ENCODE results near the gene TARS2. TPM values are rescaled to one million over a fixed set of nuclear protein-coding genes. Genes with fewer than 3 reads are reported as not detected.

The TARS2 gene, protein sequence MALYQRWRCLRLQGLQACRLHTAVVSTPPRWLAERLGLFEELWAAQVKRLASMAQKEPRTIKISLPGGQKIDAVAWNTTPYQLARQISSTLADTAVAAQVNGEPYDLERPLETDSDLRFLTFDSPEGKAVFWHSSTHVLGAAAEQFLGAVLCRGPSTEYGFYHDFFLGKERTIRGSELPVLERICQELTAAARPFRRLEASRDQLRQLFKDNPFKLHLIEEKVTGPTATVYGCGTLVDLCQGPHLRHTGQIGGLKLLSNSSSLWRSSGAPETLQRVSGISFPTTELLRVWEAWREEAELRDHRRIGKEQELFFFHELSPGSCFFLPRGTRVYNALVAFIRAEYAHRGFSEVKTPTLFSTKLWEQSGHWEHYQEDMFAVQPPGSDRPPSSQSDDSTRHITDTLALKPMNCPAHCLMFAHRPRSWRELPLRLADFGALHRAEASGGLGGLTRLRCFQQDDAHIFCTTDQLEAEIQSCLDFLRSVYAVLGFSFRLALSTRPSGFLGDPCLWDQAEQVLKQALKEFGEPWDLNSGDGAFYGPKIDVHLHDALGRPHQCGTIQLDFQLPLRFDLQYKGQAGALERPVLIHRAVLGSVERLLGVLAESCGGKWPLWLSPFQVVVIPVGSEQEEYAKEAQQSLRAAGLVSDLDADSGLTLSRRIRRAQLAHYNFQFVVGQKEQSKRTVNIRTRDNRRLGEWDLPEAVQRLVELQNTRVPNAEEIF
- total RNA-seq = 19.3 and 27.0 TPM in 2 replicates

DNA sequence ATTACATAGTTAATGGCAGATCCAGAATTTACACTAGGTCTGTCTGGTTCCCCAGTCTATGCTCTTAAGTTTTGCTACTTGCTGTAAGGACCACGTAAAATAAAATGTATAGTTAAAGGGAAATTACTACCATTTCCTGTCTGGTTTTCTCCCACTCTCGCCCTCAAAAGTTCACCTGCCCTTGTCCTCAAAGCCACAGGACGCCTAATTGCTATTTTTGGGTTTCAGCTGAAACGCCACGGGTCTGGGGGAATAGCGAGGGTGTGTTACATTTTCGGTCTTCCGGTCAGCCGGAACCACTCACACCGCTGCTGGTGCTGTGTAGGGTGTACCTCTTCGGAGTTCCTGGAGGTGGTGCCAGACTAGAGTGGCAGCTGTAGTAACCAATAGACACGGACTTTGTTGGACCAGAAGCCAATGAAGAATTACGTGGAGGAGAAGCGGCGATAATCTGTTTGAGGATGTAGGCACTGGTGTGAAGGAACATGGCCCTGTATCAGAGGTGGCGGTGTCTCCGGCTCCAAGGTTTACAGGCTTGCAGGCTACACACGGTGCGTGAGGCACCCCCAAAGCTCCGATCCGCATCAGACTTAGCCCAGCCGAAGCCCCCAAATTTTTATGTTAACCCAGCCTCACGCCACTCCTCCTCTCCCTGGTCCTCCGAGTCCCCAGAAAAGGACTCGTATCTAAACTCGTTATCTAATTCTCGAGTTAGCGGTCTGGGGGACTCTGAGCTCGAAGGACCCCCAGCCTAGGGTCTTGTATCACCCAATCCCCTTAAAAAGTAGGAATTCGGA lies at the start of gene TARS2:
TARS2 (plus strand) TSS at position 454 of the 797 bp plus-strand sequence; CDS start at position 486, 32 bp downstream.

DNA sequence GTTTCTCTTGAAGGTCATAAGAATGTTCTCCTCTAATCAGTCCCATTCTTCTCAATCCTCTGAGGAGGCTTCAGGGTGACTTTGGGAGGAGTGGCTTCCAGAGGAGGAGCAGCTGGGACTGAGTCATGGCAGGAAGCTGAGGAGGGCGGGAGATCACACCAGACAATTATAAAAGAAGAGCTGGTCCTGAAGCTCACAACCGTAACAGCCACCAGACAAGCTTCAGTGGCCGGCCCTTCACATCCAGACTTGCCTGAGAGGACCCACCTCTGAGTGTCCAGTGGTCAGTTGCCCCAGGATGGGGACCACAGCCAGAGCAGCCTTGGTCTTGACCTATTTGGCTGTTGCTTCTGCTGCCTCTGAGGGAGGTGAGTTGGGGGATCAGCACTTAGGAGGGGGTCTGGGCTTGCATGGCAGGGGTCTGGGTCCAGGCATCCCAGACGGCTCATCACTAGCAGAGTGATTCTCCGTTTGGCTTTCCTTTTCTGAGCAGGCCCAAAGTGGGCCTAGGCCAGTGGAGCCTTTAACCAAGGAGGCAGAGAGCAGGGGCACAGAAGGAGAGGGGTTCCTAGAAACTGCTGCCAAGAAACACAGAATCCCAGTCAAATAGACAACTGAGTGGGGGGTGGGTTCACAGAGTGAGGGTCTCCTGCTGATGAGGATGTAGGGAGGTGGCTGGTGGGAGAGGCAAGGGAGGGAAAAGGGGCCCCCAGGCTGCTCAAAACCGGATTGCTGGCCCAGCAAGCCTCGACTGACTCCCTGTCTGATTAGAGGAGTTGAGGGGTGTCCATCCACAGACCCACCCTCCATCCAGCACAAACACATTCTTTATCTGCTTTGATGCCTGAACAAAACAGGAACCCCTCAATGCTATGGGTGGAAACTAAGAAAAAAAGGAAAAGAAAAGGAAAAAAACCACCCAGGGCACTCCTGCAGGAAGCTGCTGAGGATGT lies 21.0 kb downstream of the TARS2 start, which contains the start of gene ECM1:
ECM1 (plus strand) TSS at position 198 of the 953 bp plus-strand sequence; CDS start at position 299, 101 bp downstream.

DNA sequence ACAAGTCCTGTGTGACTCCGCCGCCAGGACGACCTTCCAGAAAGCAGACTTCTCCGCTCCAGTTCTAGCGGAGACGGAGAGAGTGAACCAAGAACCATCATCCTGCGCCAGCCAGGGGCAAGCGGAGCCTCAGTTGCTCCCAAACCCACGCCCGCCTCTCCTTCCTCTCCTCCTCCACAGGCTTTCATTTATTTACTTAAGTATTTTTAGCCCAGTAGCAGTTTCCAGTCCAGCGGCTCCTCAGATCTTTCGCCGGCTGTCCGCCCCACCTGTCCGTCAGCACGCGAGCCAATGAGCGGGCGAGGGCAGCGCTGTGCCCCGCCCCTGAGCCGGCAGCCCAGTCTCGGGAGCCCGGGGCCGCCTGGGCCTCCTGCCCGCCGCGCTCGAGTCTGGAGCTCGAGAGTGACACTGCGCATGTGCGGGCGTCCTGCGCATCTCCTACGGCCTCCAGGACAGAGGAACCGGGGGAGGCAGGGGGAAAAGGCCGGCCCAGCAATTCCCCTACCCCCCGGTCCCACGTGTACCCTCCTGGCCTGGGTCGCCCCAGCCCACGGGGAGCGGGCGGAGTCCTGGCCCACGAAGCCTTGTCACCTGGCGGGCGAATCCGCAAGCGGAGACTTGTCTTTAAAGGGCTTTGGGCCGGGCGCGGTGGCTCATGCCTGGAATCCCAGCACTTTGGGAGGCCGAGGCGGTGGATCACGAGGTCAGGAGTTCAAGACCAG lies 28.3 kb downstream of the TARS2 start, which contains the start of gene FALEC:
FALEC (plus strand) TSS at position 425 of the 722 bp plus-strand sequence.

DNA sequence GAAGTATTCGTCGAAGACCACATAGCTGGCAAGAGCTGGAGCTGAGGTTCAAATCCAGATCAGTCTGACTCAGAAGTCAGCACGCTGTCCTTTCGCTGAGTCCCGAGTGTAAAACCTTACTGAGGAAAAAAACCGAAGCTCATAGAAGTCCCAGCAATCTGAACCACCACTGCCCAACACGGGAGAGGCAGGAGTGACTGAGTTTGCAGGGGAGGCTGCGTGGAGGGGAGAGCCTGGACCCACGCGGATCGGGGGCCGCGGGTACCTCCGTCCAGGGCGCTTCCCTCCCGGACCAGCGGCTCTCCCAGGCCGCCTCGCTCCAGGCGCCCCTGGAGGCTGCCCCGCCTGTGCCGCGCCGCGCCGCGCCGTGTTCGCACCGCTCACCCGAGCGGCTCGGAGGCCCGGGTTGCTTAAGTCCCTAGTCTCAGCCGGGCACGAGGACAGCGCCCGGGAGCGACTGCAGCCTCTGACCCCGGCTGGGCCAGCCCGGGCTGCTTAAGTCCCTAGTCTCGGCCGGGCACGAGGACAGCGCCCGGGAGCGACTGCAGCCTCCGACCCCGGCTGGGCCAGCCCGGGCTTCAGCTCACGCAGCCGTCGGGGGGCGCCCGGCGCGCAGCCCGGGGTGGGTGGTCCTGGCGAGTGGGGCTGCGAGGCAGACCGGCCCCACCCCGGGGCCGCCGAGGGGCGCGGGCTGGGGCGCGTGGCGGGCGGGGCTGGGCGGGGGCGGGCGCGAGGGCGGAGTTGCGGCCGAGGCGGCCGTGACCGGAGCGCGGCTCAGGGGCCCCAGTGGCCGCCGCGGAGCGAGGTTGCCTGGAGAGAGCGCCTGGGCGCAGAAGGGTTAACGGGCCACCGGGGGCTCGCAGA lies 61.6 kb downstream of the TARS2 start, which contains the start of gene ADAMTSL4:
ADAMTSL4 (plus strand) TSS at position 777 of the 864 bp plus-strand sequence. CDS start 2,881 bp downstream, outside the sequence.

Other genes starting within 250 kb of the TARS2 start
- gene CA14, start 229.6 kb upstream of the TARS2 start, total RNA-seq = not detected in 2 replicates
- 97.3 and 105 TPM in 2 replicates for gene APH1A, start 218.4 kb upstream of the TARS2 start, total RNA-seq
- 30.3 and 44.8 TPM in 2 replicates for gene C1orf54, start 214.6 kb upstream of the TARS2 start, total RNA-seq
- 1.6 and 8.1 TPM in 2 replicates for gene CIART, start 204.9 kb upstream of the TARS2 start, total RNA-seq
- 30.4 and 57.2 TPM in 2 replicates for gene MRPS21, start 193.6 kb upstream of the TARS2 start, total RNA-seq
- 32.9 and 42.0 TPM in 2 replicates for gene PRPF3, start 165.9 kb upstream of the TARS2 start, total RNA-seq
- gene RPRD2, start 123.3 kb upstream of the TARS2 start, total RNA-seq = 7.8 and 10.2 TPM in 2 replicates
- gene ECM1, start 20.7 kb downstream of the TARS2 start, total RNA-seq = 27.8 and 74.4 TPM in 2 replicates
- 1.5 TPM in 1 of 2 replicates, not detected in the other for gene FALEC, start 28.3 kb downstream of the TARS2 start, total RNA-seq
- gene ADAMTSL4, start 62.0 kb downstream of the TARS2 start, total RNA-seq = 21.5 and 30.8 TPM in 2 replicates
- 190 and 202 TPM in 2 replicates for gene MCL1, start 92.2 kb downstream of the TARS2 start, total RNA-seq
- 50.9 and 161 TPM in 2 replicates for gene ENSA, start 142.2 kb downstream of the TARS2 start, total RNA-seq
- 13.6 and 15.3 TPM in 2 replicates for gene GOLPH3L, start 209.7 kb downstream of the TARS2 start, total RNA-seq
- not detected in 2 replicates for gene HORMAD1, start 233.5 kb downstream of the TARS2 start, total RNA-seq

Data from smooth muscle cell of trachea (primary cell).